GM04504 (cell line): ENCODE data around the gene SYT17.

ENCODE experiments used
- DNase-seq: peaks from one replicate; pipeline ENCODE4 v3.0.0-alpha.2; 2012; ENCODE audit warnings: low read depth

The SYT17 gene

DNA sequence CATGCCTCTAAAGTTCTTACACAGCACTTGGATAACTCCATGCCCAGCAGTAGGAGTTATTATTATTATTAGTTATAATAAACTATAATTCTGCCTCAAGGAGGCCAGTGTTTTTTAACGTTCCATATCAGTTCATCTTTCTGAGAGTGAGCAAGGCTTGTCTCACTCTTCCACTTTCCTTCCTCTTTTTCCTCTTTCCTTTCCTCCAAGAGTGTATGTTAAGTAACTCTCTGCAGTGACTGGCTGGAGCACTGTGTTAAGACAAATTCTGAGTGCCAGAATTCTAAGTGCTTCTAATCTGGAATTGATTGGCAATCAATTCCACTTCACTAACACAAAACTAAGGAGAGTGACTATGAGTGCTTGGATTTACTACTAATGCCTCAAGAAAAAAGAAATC is 133.9 kb downstream of the SYT17 start:
- no peak for DNase-seq

DNA sequence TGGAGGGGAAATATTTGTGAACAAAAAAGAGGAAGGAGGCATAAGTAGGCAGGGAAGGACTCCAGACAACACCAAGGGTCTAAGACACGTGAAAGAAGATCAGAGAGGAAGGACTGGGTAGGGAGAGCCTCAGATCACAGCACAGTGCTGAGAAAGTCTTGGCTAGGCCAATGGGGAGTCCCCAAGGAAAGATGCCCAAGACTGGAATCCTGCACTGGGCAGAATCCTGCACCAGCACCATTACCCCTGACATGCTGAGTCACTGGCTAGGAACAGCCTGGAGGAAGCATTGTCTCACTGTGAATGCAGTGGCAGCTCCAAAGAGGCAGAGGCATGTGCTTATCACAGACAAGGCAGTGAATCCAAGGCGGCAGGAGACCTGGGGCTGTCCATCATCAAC is 136.7 kb downstream of the SYT17 start:
- DNase-seq: no peak

DNA sequence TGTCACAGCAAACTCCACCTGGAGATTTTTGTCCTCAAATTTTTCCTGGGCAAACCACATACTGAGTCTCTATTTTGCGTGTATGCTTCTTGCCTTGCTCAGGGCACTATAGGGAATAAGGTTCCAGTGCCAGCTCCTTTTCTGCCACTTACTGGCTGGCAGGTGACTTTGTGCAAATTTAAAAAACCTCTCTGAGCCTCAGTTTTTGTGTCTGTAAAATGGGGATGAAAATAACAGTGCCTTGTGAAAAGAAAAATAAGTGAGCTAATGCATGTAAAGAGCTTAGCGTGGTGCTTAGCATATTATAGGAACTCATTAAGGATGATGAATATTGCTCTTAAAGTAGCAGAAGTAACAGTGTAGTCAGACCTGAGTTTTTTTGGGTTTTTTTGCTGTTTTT is 137.4 kb downstream of the SYT17 start:
- no peak for DNase-seq

DNA sequence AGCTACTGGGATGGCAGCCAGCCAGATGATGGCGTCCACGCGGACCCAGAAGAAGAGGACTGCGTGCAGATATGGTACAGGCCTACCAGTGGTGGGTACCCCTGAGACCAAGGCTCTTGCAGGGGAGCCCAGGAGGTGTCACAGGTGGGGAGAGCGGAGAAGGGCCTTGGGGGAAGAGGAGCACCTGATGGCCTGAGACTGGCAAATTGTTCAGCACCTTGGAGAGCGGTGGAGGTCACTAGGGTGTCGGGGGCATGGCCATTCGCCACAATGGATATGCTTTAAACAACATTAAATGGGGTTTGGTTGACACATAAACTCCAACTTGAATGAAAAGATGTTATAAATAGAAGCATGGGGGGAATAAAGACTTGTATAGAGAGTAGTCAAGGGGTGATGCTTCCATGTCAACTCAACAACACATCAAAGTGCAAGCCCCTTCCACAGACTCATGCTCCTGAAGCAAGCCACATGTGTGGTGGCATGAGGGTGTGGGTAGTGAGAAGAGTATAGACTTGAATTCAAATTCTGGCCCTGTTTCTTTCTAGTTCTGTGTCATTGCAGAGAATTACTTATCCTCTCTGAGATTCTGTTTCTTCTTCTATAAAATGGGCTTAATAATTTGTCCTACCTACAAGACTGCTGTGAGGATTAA is 139.7 kb downstream of the SYT17 start:
- DNase-seq: no peak

DNA sequence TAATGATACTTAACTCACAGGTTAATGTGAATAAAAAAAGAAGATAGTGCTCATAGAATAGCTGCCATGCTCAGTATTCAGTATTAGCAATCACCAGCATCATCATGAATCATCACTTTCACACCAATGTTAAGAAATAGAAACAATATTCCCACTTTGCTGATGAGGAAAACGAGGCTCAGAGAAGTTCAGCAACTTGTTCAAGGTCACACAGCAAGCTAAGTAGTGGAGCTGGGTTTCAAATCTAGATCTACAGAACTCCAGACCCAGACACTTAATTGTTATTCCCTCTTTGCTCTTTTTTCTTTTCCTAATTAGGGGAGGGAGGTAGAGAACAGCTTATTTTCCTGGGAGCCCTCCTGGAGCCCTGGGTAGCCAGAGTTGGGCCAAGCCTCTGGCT is 140.4 kb downstream of the SYT17 start:
- DNase-seq: no peak

DNA sequence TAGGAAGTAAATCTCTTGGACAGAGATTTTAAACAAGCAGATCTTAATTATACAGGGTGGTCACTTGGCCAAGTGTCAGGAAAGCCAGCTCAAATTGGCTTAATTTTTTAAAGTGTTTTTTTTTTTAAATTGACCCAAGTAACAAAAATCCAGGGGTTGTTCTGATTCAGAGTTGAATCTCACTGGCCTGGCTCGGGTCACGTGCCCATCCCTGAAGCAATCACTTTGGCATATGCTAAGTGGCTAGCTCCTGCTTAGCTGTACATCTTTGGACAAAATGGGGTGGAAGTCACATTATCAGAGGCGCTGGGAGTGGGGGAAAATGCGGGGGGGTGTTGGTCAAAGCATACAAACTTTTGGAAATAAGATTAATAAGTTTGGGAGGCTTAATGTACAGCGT is 141.1 kb downstream of the SYT17 start:
- DNase-seq: no peak

DNA sequence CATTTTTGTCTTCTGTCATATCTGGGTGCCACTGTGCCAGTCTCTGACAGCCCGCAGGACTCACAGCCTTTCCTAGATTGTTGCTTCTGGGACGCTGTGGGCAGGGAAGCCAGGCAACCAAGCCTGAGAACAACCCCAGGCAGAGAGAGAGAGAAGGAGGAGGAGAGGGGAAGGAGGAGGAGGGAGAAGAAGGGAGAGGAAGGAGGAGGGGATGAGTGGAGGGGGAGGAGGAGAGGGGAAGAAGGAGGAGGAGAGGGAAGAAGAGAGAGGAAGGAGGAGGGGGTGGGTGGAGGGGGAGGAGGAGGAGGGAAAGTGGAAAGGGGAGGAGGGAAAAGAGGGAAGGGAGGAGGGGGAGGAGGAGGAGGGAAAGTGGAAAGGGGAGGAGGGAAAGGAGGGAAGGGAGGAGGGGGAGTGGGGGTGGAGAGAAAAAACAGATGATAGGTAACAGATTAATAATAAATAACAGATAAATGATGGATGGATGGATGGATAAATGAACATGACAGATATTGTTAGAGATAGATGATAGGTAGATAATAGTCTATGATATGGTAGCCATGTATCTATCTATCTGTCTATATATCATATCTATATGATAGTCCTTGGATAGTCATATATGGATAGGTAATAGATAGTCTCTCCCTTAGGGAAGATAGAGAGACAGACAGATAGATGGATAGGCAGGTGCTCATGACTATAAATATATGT is 146.8 kb downstream of the SYT17 start:
- DNase-seq: no peak

DNA sequence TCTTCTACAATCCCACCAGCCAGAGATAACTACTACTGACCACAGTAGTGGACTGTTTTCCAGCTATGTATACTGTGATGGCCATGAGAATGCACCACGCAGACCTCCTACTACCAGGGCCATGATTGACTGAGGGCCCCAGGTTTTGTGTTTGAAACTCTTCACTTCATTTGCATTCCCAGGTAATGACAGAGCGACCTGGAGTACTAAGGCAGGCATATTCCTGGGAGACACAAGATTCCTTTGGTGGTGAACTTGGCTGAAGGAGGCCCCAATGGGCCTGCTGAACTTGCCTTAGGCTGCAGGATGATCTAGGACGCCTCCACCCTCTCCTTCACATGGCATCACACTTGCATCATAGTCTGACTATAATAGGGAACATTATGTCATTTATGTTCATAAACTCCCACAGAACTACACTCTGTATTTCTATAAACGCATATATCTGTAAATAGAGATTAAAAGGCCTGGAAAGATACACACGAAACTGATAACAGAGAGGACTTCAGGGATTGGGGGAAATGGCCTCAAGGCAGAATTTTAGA is 147.9 kb downstream of the SYT17 start:
- DNase-seq: no peak

DNA sequence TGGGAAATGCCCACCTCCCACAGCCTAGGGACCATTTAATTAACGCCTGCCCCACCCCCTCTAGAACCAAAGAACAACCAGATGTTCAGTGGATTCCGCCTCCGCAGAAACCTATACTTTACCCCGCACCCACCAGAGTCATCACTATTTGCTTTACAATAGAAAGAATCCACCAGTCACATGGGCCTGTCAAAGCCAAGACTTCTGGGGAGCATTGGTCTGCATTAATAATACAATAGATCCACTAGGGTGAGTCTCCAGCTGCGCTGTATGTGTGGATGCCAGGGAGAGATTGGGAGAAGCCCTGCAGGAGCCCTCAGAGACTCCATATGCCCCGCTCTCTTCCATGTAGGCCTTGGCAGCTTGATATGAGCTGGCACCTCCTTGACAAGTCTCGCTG is 148.8 kb downstream of the SYT17 start:
- no peak for DNase-seq
